HepG2 (cell line): Measurements from ENCODE around the gene HSPA1B. TPM values are rescaled to one million over a fixed set of nuclear protein-coding genes. Genes with fewer than 3 reads are reported as not detected.

Source experiments
- ARID4A ChIP-seq: sonication (generic); formaldehyde crosslinking; IDR thresholded peaks from 2 replicates; pipeline ENCODE4 v1.5.0; 2020; ENCODE audit warnings: mild to moderate bottlenecking, missing genetic modification reagents, borderline replicate concordance
- CAMTA2 ChIP-seq: sonication (generic); formaldehyde crosslinking; IDR thresholded peaks from 2 replicates; pipeline ENCODE4 v1.4.0; 2020; ENCODE audit warnings: mild to moderate bottlenecking, missing genetic modification reagents, borderline replicate concordance
- CTCF ChIP-seq: sonication (generic); formaldehyde crosslinking; IDR thresholded peaks from 2 replicates; pipeline ENCODE4 v1.5.0; 2020; ENCODE audit warnings: mild to moderate bottlenecking, missing genetic modification reagents, moderate library complexity
- FLYWCH1 ChIP-seq: sonication (generic); formaldehyde crosslinking; IDR thresholded peaks from 2 replicates; pipeline ENCODE4 v1.8.1; 2023; ENCODE audit warnings: mild to moderate bottlenecking, missing genetic modification reagents
- HDAC2 ChIP-seq: sonication (generic); formaldehyde crosslinking; IDR thresholded peaks from 2 replicates; pipeline ENCODE4 v1.4.0; 2020; ENCODE audit warnings: missing genetic modification reagents
- KDM2A ChIP-seq: sonication (generic); formaldehyde crosslinking; IDR thresholded peaks from 2 replicates; pipeline ENCODE4 v1.4.0; 2020; ENCODE audit warnings: low read depth, missing genetic modification reagents, borderline replicate concordance
- MAFG ChIP-seq: sonication (generic); formaldehyde crosslinking; IDR thresholded peaks from 2 replicates; pipeline ENCODE4 v1.5.1; 2020; ENCODE audit warnings: mild to moderate bottlenecking, missing genetic modification reagents
- MAX ChIP-seq: IDR thresholded peaks from 2 replicates; pipeline ENCODE4 v1.6.1; 2012; ENCODE audit warnings: inconsistent platforms
- NR0B2 ChIP-seq: sonication (generic); formaldehyde crosslinking; IDR thresholded peaks from 2 replicates; pipeline ENCODE4 v1.4.0; 2020; ENCODE audit warnings: mild to moderate bottlenecking, missing genetic modification reagents
- REXO4 ChIP-seq: sonication (generic); formaldehyde crosslinking; IDR thresholded peaks from 2 replicates; pipeline ENCODE4 v1.8.0; 2022; ENCODE audit warnings: missing genetic modification reagents, mild to moderate bottlenecking, borderline replicate concordance
- SALL2 ChIP-seq: sonication (generic); formaldehyde crosslinking; IDR thresholded peaks from 2 replicates; pipeline ENCODE4 v1.8.1; 2023; ENCODE audit warnings: mild to moderate bottlenecking, missing genetic modification reagents, inconsistent platforms
- TAF1 ChIP-seq: sonication (generic); formaldehyde crosslinking; IDR thresholded peaks from 2 replicates; pipeline ENCODE4 v1.4.0; 2020; ENCODE audit warnings: missing genetic modification reagents
- TIGD3 ChIP-seq: sonication (generic); formaldehyde crosslinking; IDR thresholded peaks from 2 replicates; pipeline ENCODE4 v1.5.1; 2020; ENCODE audit warnings: mild to moderate bottlenecking, missing genetic modification reagents, borderline replicate concordance
- ZNF101 ChIP-seq: sonication (generic); formaldehyde crosslinking; IDR thresholded peaks from 2 replicates; pipeline ENCODE4 v1.4.0; 2020; ENCODE audit warnings: mild to moderate bottlenecking, low read depth, missing genetic modification reagents, borderline replicate concordance
- ZNF18 ChIP-seq: sonication (generic); formaldehyde crosslinking; IDR thresholded peaks from 2 replicates; pipeline ENCODE4 v1.8.0; 2022; ENCODE audit warnings: mild to moderate bottlenecking, missing genetic modification reagents; ENCODE audit not compliant: insufficient replicate concordance
- ZNF567 ChIP-seq: sonication (generic); formaldehyde crosslinking; IDR thresholded peaks from 2 replicates; pipeline ENCODE4 v1.8.1; 2023; ENCODE audit warnings: mild to moderate bottlenecking, missing genetic modification reagents, borderline replicate concordance
- ZNF773 ChIP-seq: sonication (generic); formaldehyde crosslinking; IDR thresholded peaks from 2 replicates; pipeline ENCODE4 v1.4.0; 2020; ENCODE audit warnings: missing genetic modification reagents, borderline replicate concordance
- ZNF788 ChIP-seq: sonication (generic); formaldehyde crosslinking; IDR thresholded peaks from 2 replicates; pipeline ENCODE4 v1.5.0; 2020; ENCODE audit warnings: mild to moderate bottlenecking, missing genetic modification reagents, borderline replicate concordance
- polyA plus RNA-seq, 8 experiments: library from polyadenylated mRNA; depleted of rRNA in 3 of 8; stranded (reverse) in 7 of 8; unstranded in 1 of 8; fragments of >200 nt; fragmentation: Illumina TruSeq in 4 of 8; extraction: Trizol in 4 of 8; gene quantifications; 2 replicates each; pipeline versions ENCODE4 v1.2.1 to v1.2.3, GENCODE V29; 2011 to 2016; ENCODE audit warnings: low read depth in 4 of 8, missing spikeins in 1 of 8, mixed read lengths in 1 of 8; ENCODE audit not compliant: insufficient read depth in 1 of 8
- total RNA-seq, 5 experiments: library from RNA; depleted of rRNA; stranded (reverse); fragments of >200 nt; fragmentation: Illumina TruSeq; extraction: Trizol; gene quantifications; 2 replicates each; pipeline ENCODE4 v1.2.3, GENCODE V29; 2016; ENCODE audit warnings: low read depth in 1 of 5

Gene HSPA1B
- total and polyA plus RNA-seq, 2 of the 13 experiments (the other 11 are each of a cell fraction or from before 2014, with no cell fraction given) = 26.0 to 186 TPM

- TF ChIP-seq MAFG (no peak), ARID4A (CRISPR knock-in tag) (no peak), REXO4 (no peak), ZNF788 (CRISPR knock-in tag) (no peak), SALL2 (CRISPR knock-in tag) (no peak), ZNF18 (CRISPR knock-in tag) (no peak), KDM2A (CRISPR knock-in tag) (no peak), CTCF (CRISPR knock-in tag) (0 out of 2 replicates have a peak, but pooled peaks have one; percentile 18), CAMTA2 (CRISPR knock-in tag) (no peak), TIGD3 (CRISPR knock-in tag) (no peak), NR0B2 (CRISPR knock-in tag) (no peak), ZNF101 (CRISPR knock-in tag) (no peak), HDAC2 (no peak), ZNF773 (no peak), TAF1 (CRISPR knock-in tag) (peak; percentile 30; the same call in 1 of the 2 replicates), ZNF567 (CRISPR knock-in tag) (0 out of 2 replicates have a peak, but pooled peaks have one; percentile 24), FLYWCH1 (CRISPR knock-in tag) (no peak), MAX (peak; percentile 42; the same call in 1 of the 2 replicates)
Measured at GRCh38 chr6:31836474-31837368, 9.2 kb downstream of the HSPA1B start (continued).
